ENCODE measurements around the gene GPD2. TPM values are rescaled to one million over a fixed set of nuclear protein-coding genes. Genes with fewer than 3 reads are reported as not detected.
A peak's percentile ranks its signal among the peaks of the same experiment; 100 is the strongest.

GPD2 gene
- 10 to 100 TPM; 79.9 to 80.0 TPM for total RNA-seq
- long read RNA-seq, full-length matches to known transcripts, result 11 of 23 reads
- long read RNA-seq, partial matches to known transcripts, result 2 of 23 reads
- long read RNA-seq, other reads (novel, unspliced or antisense), result 10 of 23 reads

GRCh38 chr2:156435718-156436496 is at the start of gene GPD2:
Gene GPD2, plus strand, starts transcription at chr2:156436379. Its CDS starts 39,727 bp downstream, at chr2:156476106.
- ATAC-seq (peak; percentile 92), DNase-seq (peak; percentile 93)
- intact Hi-C loops (cut with DNase I, micrococcal nuclease), result loop anchor here in 1 of 2 donors (5.0 to 10.0 kb wide), 2 partner anchors 34 to 101 kb away; partner anchors contain the start of gene NR4A2

- ATAC-seq (no peak), DNase-seq (no peak)
- intact Hi-C loops (cut with DNase I, micrococcal nuclease), result no loop called here
Observed at GRCh38 chr2:156394033-156394741, 42.0 kb upstream of the GPD2 start.

GRCh38 chr2:156396126-156396525 is 40.1 kb upstream of the GPD2 start:
- DNase-seq (no peak), ATAC-seq (no peak)
- intact Hi-C loops (cut with DNase I, micrococcal nuclease), result no loop called here

- no peak for DNase-seq
- ATAC-seq, result no peak
- intact Hi-C loops (cut with DNase I, micrococcal nuclease), result no loop called here
Observed at GRCh38 chr2:156397229-156397628, 39.0 kb upstream of the GPD2 start.

DNA sequence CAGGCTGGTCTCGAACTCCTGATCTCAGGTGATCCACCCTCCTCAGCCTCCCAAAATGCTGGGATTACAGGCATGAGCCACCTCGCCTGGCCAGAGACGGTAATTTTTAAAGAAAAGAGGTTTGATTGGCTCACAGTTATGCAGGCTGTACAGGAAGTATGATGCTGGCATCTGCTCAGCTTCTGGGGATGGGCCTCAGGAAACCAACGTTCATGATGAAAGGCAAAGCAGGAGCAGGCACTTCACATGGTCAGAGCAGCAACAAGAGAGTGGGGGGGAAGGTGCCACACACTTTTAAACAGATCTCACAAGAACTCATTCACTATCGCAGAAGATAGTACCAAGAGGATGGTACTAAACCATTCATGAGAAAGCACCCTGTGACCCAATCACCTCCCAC is 38.0 kb upstream of the GPD2 start:
- DNase-seq (no peak), ATAC-seq (no peak)
- intact Hi-C loops (cut with DNase I, micrococcal nuclease), result no loop called here

GRCh38 chr2:156399224-156399949 is 36.8 kb upstream of the GPD2 start:
- intact Hi-C loops (cut with DNase I, micrococcal nuclease), result no loop called here
- peak in 1 of 2 donors; percentile 12 for DNase-seq
- no peak for ATAC-seq

DNA sequence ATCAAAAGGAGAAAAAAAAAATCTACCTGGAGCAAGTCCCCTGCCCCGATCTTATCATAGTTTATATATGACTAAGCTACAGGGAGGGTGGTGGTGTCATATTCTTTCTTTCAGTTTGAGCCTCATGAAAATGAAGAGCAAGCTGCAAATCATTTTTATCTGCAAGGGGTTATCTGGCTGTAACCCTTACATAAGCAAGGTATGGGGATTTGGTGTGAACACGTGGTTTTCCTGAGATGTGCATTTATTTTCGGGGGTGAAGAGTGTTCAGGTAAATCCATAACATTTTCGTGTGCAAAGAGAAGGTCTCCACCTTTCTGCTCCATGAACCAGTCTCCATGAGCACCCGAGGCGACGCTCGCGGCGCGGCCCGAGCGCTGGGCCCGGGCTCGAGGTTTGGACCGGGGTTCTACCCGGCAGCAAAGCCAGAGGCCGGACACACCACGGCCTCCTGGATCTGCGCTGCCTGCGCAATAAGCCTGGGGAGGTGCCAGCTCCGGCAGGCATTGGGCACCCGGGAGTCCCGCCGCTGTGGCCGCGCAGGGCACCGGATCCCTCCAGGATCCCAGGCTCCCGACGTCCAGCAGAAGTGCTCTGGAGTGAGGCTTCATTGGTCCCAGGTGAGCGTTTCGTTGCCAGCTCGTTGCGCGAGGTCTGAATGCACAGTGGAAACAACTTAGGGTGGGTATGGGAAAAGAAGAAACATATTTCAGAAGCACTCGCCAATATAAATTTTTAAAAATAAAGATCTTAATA is 36.1 kb upstream of the GPD2 start:
- DNase-seq, result peak; percentile 78 to 80
- intact Hi-C loops (cut with DNase I, micrococcal nuclease), result loop anchor here in 1 of 2 donors (5.0 kb wide), 2 partner anchors 37 to 68 kb away; partner anchors contain the start of genes GPD2 and NR4A2
- peak; percentile 87 for ATAC-seq

- peak; percentile 41 to 75 for DNase-seq
- intact Hi-C loops (cut with DNase I, micrococcal nuclease), result loop anchor here in 1 of 2 donors (5.0 kb wide), 2 partner anchors 36 to 69 kb away; partner anchors contain the start of genes GPD2 and NR4A2
- ATAC-seq, result peak; percentile 75
Observed at GRCh38 chr2:156400706-156401678, 35.2 kb upstream of the GPD2 start.

DNA sequence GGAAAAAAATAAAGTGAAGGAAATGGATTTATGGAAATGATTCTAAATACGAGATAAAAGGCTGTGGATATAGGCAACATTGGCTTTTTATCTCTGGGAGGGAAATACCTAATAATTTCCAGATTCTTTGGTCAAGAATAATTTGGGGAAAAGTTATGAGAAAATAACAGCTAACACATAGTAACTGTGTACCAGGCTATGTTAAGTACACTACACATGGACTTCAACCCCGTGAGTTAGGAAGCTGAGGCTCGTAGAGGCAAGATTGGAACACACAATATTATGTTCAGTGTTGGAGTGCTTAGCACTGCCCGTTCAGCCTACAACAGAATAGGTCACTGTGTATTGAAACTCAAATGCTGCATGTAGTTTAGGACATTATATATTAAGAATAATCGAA is 34.3 kb upstream of the GPD2 start:
- DNase-seq (peak in 1 of 2 donors; percentile 8), ATAC-seq (peak; percentile 63)
- intact Hi-C loops (cut with DNase I, micrococcal nuclease), result loop anchor here in 1 of 2 donors (5.0 kb wide), 2 partner anchors 35 to 70 kb away; partner anchors contain the start of genes GPD2 and NR4A2

GRCh38 chr2:156405586-156405985 is 30.6 kb upstream of the GPD2 start:
- intact Hi-C loops (cut with DNase I, micrococcal nuclease), result no loop called here
- DNase-seq (no peak), ATAC-seq (no peak)

DNA sequence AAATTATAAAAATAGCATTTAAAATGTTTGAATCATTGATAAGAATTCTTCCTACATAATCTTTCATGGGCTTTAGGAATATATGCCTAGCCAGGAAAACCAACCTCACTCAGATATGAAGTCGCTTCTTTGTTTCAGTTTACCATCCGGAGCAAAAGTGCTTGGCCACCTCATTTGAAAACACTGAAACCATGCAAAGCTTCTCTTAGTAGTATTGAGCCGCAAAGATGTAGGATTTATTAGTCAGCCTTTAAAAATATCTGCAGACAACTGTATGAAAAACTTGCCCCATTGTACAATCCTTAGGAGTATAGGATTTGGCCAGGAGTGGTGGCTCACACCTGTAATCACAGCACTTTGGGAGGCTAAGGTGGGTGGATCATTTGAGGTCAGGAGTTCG is 24.3 kb upstream of the GPD2 start:
- intact Hi-C loops (cut with DNase I, micrococcal nuclease), result no loop called here
- ATAC-seq (no peak), DNase-seq (no peak)

GRCh38 chr2:156421851-156422250 is 14.3 kb upstream of the GPD2 start:
- intact Hi-C loops (cut with DNase I, micrococcal nuclease), result no loop called here
- DNase-seq (no peak), ATAC-seq (no peak)

GRCh38 chr2:156423674-156424282 is 12.4 kb upstream of the GPD2 start:
- DNase-seq (no peak), ATAC-seq (no peak)
- intact Hi-C loops (cut with DNase I, micrococcal nuclease), result no loop called here

- intact Hi-C loops (cut with DNase I, micrococcal nuclease), result no loop called here
- ATAC-seq, result no peak
- no peak for DNase-seq
Observed at GRCh38 chr2:156427074-156427473, 9.1 kb upstream of the GPD2 start.

DNA sequence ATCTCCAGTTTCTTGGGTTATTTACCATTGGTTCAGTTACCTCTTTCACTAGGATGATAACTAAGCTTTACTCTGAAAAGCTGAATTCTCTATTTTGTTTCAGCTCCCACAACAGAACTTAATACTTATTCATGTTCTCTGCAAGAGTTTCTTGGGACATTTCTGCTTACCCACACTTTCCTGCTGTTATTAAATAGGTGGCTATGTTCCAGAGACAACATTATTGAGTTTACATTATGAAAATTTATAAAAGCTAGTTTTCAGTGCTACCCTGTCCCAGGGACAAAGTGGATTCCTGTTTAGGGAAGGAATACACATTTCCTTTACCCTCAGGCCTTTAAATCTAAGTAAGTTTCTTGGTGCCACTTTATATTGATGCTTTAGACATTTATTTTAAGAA is 7.0 kb upstream of the GPD2 start:
- intact Hi-C loops (cut with DNase I, micrococcal nuclease), result no loop called here
- DNase-seq (no peak), ATAC-seq (no peak)

- intact Hi-C loops (cut with DNase I, micrococcal nuclease), result loop anchor here in 1 of 2 donors (10.0 kb wide), 1 partner anchor 96 kb away; the partner anchor contains the start of gene NR4A2
- ATAC-seq, result no peak
- no peak for DNase-seq
Observed at GRCh38 chr2:156430236-156430979, 5.8 kb upstream of the GPD2 start.

All from left colon (tissue), 2 donors.